Tongue (tissue), 2 donors: Measurements from ENCODE around the gene PRPH. TPM values are rescaled to one million over a fixed set of nuclear protein-coding genes. Genes with fewer than 3 reads are reported as not detected.
"Not testable (repeated sequence)": the region's sequence is repeated elsewhere in the genome, so short reads cannot be mapped to it uniquely, and the experiment has no call there.

Experiments
- DNase-seq: peaks from one replicate; pipeline ENCODE4 v3.0.0-alpha.2; 2015
- total RNA-seq: library from RNA; depleted of rRNA; stranded (reverse); fragments of >200 nt; gene quantifications from one replicate; pipeline ENCODE4 v1.2.3, GENCODE V29; 2014

PRPH gene
- total RNA-seq, 1 donor from 2014 or later: 5.2 TPM

- not testable (repeated sequence) for DNase-seq
These were observed 38.8 kb downstream of the PRPH start for GRCh38 chr12:49333778-49334177.

GRCh38 chr12:49334226-49334625 lies 39.3 kb downstream of the PRPH start:
- DNase-seq: no peak

- no peak for DNase-seq
These were observed 39.7 kb downstream of the PRPH start for GRCh38 chr12:49334681-49335080.

- DNase-seq: no peak
These were observed 40.4 kb downstream of the PRPH start for GRCh38 chr12:49335118-49335954.

DNA sequence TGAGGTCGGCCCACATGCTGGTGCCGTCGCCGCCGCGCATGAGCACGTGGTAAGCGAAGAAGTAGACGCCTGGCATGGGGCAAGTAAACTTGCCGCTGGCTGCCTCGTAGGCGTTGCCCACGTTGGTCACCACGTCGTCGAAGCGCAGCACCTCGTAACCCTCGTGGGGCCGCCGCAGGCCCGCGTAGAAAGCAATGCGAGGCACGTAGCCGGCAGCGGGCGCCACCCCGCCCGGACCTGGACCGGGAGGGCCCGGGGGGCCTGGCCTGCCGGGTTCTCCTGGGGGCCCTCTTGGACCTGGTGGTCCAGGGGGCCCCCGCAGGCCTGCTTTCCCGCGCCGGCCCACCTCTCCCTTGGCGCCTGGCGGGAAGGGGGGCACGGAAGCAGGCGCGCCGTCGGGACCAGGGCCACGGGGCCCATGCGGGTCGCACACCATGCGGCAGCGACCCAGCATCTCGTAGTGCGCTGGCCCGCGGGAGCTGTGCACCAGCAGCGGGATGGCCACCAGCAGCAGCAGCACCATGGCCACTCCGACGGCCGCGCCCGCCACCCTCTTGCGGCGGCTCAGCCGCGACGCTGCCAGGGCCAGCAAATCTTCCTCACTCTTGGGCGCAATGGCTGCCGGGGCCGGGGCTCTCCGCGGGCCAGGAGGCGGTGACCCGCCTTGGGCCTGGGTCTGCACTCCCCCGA lies 41.2 kb downstream of the PRPH start:
- DNase-seq: no peak

GRCh38 chr12:49336645-49337584 lies 42.0 kb downstream of the PRPH start, which contains the start of gene C1QL4:
Gene C1QL4 (minus strand): TSS chr12:49337188. CDS start chr12:49336477, 711 bp downstream.
- DNase-seq: peak; percentile 89

GRCh38 chr12:49338830-49339463 lies 44.0 kb downstream of the PRPH start:
- no peak for DNase-seq

- DNase-seq: no peak
These were observed 44.5 kb downstream of the PRPH start for GRCh38 chr12:49339464-49339861.

- no peak for DNase-seq
These were observed 45.3 kb downstream of the PRPH start for GRCh38 chr12:49340095-49340870.

GRCh38 chr12:49340971-49341776 lies 46.2 kb downstream of the PRPH start:
- DNase-seq: no peak

DNA sequence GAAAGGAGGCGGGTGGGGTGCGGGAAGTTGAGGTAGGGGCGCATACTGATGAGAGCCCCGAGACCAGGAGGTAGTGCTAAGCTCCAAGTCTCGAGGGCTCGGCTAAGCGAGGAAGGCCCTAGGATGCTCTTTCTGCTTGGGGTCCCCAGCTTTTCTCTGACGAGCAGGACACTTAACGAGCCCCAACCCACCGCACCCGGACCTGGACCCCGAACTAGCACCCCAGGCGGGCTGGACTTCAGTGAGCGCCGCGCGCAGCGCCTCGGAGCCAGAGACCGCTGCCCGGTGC lies 46.8 kb downstream of the PRPH start:
- DNase-seq: no peak

DNA sequence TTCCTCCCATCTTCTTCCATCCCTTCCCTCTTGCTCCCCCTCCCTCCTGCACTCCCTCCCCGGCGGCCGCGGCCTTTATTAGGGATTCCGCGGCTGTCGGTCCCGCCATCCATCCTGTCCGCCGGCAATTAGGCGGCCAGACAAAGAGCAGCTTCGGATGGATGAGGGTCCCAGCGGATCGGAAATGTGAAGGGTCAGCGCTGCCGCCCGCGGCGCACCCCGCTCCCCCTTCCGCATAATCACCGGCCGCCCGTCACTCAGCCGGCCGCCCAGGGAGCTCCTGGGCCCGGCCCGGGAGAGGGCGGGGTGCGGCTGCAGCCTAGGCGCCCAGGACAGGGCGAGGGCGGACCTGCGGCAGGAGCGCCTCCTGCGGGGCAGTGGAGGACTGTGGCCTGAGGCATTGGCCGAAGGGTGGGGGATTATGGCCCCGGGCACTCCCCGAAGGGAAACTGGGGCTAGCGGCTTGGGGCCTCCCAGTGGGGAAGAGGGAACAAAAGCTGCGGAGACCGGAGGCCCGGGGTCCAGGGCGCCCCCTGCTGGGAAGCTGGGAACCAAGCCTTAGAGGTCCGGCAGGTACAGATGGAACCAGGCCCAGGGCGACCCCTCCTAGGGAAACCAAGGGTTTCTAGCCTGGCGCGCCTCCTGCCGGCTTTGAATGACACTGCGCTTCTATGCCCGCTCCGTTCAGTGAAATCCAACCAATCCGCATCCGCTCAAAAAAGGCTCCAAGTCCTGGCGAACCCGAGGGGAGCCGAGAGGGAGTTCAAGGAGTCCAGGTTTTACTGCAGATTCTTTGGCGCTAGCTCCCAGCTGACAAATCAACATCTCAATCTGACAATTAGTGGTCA lies 47.3 kb downstream of the PRPH start:
- peak; percentile 90 for DNase-seq

DNA sequence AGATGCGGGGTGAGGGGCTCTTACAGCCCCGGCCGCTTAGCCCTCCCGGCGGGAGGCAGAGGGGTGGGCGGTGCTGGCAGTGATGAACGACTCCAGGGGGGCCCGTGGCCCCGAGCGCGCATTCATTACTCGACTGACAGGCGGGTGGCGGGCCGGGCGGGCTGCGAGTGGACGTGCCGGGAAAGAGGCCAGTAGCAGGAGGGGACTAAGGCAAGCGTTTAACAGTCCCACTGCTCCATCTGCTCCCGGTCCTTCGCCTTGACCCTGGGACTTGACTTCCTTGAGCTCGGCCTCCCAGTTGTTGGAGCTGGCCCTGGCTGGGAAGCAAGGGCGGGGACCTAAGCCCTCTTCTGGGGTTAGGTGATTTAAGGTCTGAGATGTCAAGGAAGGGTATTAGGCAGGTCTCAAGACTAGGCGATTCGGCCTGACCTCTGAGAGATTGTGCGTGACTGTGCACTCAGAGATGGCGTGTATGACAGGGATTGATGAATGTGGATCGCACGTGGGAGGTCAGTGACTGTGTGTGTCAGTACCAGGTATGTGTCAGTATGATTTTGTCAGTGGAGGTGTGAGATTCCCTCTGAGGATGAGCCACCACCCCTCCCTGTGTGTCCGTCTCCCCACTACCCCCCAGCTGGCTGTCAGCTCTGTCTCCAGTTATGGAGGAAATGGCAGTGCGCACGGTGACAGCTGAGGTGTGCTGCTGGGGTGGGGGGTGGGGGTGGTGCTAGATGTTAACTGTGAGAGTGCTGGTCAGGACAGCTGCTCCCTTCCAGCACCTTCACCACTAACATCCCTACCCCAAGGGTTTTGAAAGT lies 48.2 kb downstream of the PRPH start:
- no peak for DNase-seq

DNA sequence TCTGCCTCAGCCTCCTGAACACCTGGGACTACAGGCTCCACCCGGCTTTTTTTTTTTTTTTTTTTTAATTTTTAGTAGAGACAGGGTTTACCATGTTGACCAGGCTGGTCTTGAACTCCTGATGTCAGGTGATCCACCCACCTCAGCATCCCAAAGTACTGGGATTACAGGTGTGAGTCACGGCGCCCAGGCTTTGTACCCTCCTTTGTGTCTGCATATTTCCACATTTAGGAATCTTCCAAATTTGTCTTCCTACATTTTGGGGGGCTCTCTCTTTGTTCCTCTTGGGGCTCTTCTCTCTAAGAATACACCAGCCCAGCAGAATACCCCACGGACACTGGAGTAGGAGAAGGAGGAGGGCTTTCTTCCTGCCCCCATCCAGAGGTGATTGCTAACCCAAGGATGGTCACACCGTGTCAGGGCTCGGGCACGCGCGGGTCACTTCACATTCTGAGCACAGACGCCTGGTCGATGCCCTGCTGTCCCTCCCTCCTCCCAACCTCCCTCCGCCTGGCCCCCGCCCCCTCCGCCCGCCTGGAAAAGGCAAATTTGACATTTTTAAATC lies 49.6 kb downstream of the PRPH start:
- DNase-seq: no peak

GRCh38 chr12:49345051-49345824 lies 50.3 kb downstream of the PRPH start:
- no peak for DNase-seq

DNA sequence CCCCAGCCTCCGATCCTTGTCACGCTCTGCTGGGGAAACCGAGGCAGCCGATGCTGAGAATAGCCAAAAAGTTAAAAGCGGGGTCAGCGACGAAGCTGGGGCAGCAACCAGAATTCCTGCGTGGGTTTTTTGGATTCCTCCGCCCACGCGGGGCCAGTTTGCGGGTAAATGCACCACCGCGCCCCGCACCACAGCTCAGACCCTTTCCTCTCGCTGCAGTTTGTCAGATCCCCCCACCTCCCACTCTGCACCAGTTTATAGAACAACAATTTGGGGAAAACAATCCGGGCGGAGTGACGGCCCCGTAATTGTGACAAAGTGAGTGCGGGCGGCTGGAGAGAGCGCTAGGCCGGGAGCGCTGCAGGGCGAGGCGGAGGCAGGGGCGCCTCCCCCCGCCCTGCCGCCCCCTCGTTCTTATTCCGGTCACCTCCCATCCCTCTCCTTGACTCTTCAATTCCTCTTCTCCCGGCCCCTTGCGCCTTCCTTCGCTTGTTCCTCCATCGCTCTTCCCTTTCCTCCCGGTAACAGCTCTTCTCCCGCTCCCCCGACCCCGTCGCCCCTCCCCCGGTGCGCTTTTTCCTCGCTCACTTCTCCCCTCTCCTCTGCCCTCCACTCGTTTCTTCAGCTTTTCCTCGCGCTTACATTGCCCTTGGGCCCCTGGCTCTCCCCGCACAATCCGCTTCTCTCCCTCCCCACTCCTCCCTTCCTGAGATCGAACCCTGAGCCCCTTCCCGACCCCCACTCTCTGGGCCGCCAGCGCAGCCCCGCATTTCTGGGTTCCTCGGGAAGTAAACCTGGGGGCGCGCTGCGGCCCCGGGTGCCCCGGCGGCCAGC lies 51.1 kb downstream of the PRPH start:
- DNase-seq: no peak
